GM12801 (cell line): ENCODE results near the gene LNPK.

Experiments used
- CTCF ChIP-seq: IDR thresholded peaks from one replicate; pipeline ENCODE4 v1.5.1; 2011; ENCODE audit warnings: control low read depth; ENCODE audit not compliant: insufficient read length; ENCODE audit errors: extremely low read depth

LNPK gene

GRCh38 chr2:175966839-175967238, 35.2 kb downstream of the LNPK start:
- TF ChIP-seq CTCF, result no peak

- TF ChIP-seq CTCF, result no peak
Measured at GRCh38 chr2:175965773-175966172, 36.3 kb downstream of the LNPK start.

- no peak for TF ChIP-seq CTCF
Measured at GRCh38 chr2:175964195-175964594, 37.9 kb downstream of the LNPK start.

- TF ChIP-seq CTCF, result no peak
Measured at GRCh38 chr2:175957845-175958244, 44.2 kb downstream of the LNPK start.

- no peak for TF ChIP-seq CTCF
Measured at GRCh38 chr2:175955136-175955535, 46.9 kb downstream of the LNPK start.

GRCh38 chr2:175950512-175950911, 51.6 kb downstream of the LNPK start:
- no peak for TF ChIP-seq CTCF

- no peak for TF ChIP-seq CTCF
Measured at GRCh38 chr2:175948191-175948590, 53.9 kb downstream of the LNPK start.

- TF ChIP-seq CTCF, result no peak
Measured at GRCh38 chr2:175947073-175947472, 55.0 kb downstream of the LNPK start.
